Left lung (tissue), 14 donors: ENCODE results near the gene ZNF276. TPM values are rescaled to one million over a fixed set of nuclear protein-coding genes. Genes with fewer than 3 reads are reported as not detected.
"Not testable (repeated sequence)": the region's sequence is repeated elsewhere in the genome, so short reads cannot be mapped to it uniquely, and the experiment has no call there.

Experiments
- ATAC-seq: fragments of 200-7000 bp; cut with Tn5 transposase; one replicate; pipeline ENCODE4 v1.9.1; 2020; ENCODE audit warnings: moderate library complexity
- DNase-seq, 4 donors: peaks; one replicate each; pipeline ENCODE4 v3.0.0-alpha.2; 2013 to 2020
- H3K27ac ChIP-seq, 2 donors: fragments of 200-600 bp; sonication (generic) in 1 of 2; one replicate each; pipeline versions ENCODE4 v1.5.0 to v1.8.0; 2020 to 2021
- H3K27me3 ChIP-seq, 2 donors: fragments of 200-600 bp; sonication (generic) in 1 of 2; one replicate each; pipeline versions ENCODE4 v1.5.0 to v1.8.0; 2020 to 2021
- H3K36me3 ChIP-seq, 2 donors: fragments of 200-600 bp; sonication (generic) in 1 of 2; one replicate each; pipeline versions ENCODE4 v1.5.0 to v1.8.0; 2020 to 2021
- H3K4me1 ChIP-seq, 2 donors: fragments of 200-600 bp; one replicate each; pipeline ENCODE4 v1.8.0; 2021
- H3K4me3 ChIP-seq, 2 donors: fragments of 200-600 bp; sonication (generic) in 1 of 2; one replicate each; pipeline versions ENCODE4 v1.5.0 to v1.8.0; 2020 to 2021; ENCODE audit warnings: mild to moderate bottlenecking in 1 of 2
- H3K9me3 ChIP-seq, 2 donors: fragments of 200-600 bp; sonication (generic) in 1 of 2; one replicate each; pipeline versions ENCODE4 v1.5.0 to v1.8.0; 2020 to 2021
- intact Hi-C, 2 donors: fragments of 100-400 bp; cut with DNase I; formaldehyde crosslinking; loops; one replicate each; pipeline versions ENCODE4 v1.11.2 to v1.14.2; 2022
- long read RNA-seq, 12 donors: library from polyadenylated mRNA in 2 of 12; unstranded in 2 of 12; transcript quantifications; one replicate each; pipeline ENCODE4 v2.0.0 and lab custom pipeline, GENCODE V29; 2019 to 2026
- polyA plus RNA-seq, 6 donors: library from polyadenylated mRNA; unstranded; fragments of 120-200 nt; gene quantifications; one replicate each; pipeline ENCODE4 v1.2.1, GENCODE V29; 2013; ENCODE audit not compliant: insufficient read length in 6 of 6
- total RNA-seq, 2 donors: library from RNA; stranded (reverse); fragmentation: NEBNext Ultra II Directional; extraction: Animal tissue kit (Norgen Biotek cat#: 25700); gene quantifications; one replicate each; pipeline ENCODE4 v1.2.1, GENCODE V29; 2021
- TF ChIP-seq, protein P1 (sequence below), 2 donors: fragments of 200-600 bp; sonication (generic) in 1 of 2; IDR thresholded peaks; one replicate each; pipeline versions ENCODE4 v1.5.0 to v1.8.0; 2021; ENCODE audit warnings: antibody characterized with exemption in 2 of 2
- donor health status: DM: no; HTN: yes; CAD: no.
- donor health status: DM: no; HTN: no; CAD: no.

The ZNF276 gene
- total RNA-seq, result 10 to 100 TPM; 22.1 to 28.1 TPM
- polyA plus RNA-seq, result 10 to 100 TPM; 24.8 to 45.2 (median 35.9) TPM
- long read RNA-seq, donor 1, full-length matches to known transcripts, result 1 of 1 reads
- long read RNA-seq, donor 1, partial matches to known transcripts, result 0 of 1 reads
- long read RNA-seq, donor 1, other reads (novel, unspliced or antisense), result 0 of 1 reads
- long read RNA-seq, donor 2, partial matches to known transcripts, result 0 of 1 reads
- long read RNA-seq, donor 2, other reads (novel, unspliced or antisense), result 0 of 1 reads
- long read RNA-seq, donor 3, partial matches to known transcripts, result 0 of 3 reads
- long read RNA-seq, donor 3, other reads (novel, unspliced or antisense), result 0 of 3 reads
- long read RNA-seq, donor 4, partial matches to known transcripts, result 1 of 1 reads
- long read RNA-seq, donor 4, other reads (novel, unspliced or antisense), result 0 of 1 reads
- long read RNA-seq, donor 5, partial matches to known transcripts, result 0 of 2 reads
- long read RNA-seq, donor 5, other reads (novel, unspliced or antisense), result 0 of 2 reads
- long read RNA-seq, donor 6, partial matches to known transcripts, result 13 of 14 reads
- long read RNA-seq, donor 6, other reads (novel, unspliced or antisense), result 0 of 14 reads
- long read RNA-seq, donor 7, result 0 reads
- long read RNA-seq, donor 8, full-length matches to known transcripts, result 1 of 1 reads
- long read RNA-seq, donor 8, partial matches to known transcripts, result 0 of 1 reads
- long read RNA-seq, donor 8, other reads (novel, unspliced or antisense), result 0 of 1 reads
- long read RNA-seq, donor 9, result 0 reads
- long read RNA-seq, donor 10, full-length matches to known transcripts, result 1 of 3 reads
- long read RNA-seq, donor 10, partial matches to known transcripts, result 0 of 3 reads
- long read RNA-seq, donor 10, other reads (novel, unspliced or antisense), result 2 of 3 reads
- long read RNA-seq, donor 11, result 0 reads
- long read RNA-seq, donor 12, partial matches to known transcripts, result 5 of 6 reads
- long read RNA-seq, donor 12, other reads (novel, unspliced or antisense), result 0 of 6 reads

DNA sequence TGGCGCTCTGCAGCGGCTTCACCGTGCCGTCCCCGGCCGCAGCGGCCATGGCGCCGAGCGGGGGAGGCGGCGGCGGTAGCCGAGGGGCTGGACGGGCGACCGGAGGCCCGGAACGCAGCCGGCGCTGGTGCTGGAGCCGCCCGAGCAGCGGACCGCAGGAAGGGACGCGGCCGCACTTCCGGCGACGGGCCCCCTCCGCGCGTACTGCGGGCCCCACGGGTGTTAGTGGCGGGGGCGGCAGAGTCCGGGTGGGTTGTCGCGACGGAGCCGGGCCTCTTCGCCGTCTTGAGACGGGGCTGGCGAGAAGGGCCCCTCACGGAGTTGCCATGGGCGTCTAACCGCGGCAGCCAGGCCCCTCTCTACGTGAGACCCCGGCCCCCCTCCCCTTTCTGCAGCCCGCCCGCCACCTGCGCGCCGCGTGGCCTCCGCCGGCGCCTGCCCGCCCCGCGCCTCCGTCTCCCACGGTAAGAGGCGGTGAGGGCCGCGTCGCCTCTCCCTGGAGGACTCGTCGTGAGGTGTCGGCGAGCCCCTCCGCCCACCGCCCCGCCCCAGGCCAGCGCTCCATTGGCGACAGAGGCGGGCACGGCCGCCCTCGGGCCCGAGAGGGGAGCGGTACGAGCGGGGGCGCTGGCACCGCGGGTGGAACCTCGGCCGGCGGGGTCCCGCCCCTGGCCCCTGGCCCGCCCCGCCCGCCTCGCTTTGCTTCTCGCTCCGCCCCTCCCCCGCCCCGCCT is at the start of gene ZNF276, which contains the start of gene VPS9D1:
TSS of gene ZNF276 (plus strand) at position 725 of the 733 bp plus-strand sequence. CDS start 104 bp downstream, outside the sequence.
TSS of gene VPS9D1 (minus strand) at position 86 of the 733 bp plus-strand sequence. CDS start at position 49, 37 bp downstream.
- TF ChIP-seq, protein P1, sequence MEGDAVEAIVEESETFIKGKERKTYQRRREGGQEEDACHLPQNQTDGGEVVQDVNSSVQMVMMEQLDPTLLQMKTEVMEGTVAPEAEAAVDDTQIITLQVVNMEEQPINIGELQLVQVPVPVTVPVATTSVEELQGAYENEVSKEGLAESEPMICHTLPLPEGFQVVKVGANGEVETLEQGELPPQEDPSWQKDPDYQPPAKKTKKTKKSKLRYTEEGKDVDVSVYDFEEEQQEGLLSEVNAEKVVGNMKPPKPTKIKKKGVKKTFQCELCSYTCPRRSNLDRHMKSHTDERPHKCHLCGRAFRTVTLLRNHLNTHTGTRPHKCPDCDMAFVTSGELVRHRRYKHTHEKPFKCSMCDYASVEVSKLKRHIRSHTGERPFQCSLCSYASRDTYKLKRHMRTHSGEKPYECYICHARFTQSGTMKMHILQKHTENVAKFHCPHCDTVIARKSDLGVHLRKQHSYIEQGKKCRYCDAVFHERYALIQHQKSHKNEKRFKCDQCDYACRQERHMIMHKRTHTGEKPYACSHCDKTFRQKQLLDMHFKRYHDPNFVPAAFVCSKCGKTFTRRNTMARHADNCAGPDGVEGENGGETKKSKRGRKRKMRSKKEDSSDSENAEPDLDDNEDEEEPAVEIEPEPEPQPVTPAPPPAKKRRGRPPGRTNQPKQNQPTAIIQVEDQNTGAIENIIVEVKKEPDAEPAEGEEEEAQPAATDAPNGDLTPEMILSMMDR (IDR thresholded peaks at IDR 0.05), result no peak
- H3K4me3 ChIP-seq, result peak within 1 kb of the TSS; percentile 79 to 94
- peak within 1 kb of the TSS; percentile 95 to 99 for H3K27ac ChIP-seq
- DNase-seq (peak; percentile 83 to 96 (median 88)), ATAC-seq (peak; percentile 80)
- H3K27me3 ChIP-seq, result no peaks in the 10 kb centered on the region
- peaks cover 23 to 64% of the 10 kb centered on the region in 2 donors for H3K4me1 ChIP-seq
- peaks cover 0 to 35% of the 10 kb centered on the region in 2 donors for H3K36me3 ChIP-seq
- no peaks in the 10 kb centered on the region for H3K9me3 ChIP-seq
- intact Hi-C loops, result no loop called here

DNA sequence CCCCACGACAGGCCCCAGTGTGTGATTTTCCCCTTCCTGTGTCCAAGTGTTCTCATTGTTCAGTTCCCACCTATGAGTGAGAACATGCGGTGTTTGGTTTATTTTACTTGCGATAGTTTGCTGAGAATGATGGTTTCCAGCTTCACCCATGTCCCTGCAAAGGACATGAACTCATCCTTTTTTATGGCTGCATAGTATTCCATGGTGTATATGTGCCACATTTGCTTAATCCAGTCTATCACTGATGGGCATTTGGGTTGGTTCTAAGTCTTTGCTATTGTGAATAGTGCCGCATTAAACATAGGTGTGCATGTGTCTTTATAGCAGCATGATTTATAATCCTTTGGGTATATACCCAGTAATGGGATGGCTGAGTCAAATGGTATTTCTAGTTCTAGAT is 49.8 kb upstream of the ZNF276 start:
- H3K4me1 ChIP-seq, H3K4me3 ChIP-seq, H3K36me3 ChIP-seq, H3K27ac ChIP-seq, H3K9me3 ChIP-seq, H3K27me3 ChIP-seq, DNase-seq, ATAC-seq, intact Hi-C loops: not testable (repeated sequence)

DNA sequence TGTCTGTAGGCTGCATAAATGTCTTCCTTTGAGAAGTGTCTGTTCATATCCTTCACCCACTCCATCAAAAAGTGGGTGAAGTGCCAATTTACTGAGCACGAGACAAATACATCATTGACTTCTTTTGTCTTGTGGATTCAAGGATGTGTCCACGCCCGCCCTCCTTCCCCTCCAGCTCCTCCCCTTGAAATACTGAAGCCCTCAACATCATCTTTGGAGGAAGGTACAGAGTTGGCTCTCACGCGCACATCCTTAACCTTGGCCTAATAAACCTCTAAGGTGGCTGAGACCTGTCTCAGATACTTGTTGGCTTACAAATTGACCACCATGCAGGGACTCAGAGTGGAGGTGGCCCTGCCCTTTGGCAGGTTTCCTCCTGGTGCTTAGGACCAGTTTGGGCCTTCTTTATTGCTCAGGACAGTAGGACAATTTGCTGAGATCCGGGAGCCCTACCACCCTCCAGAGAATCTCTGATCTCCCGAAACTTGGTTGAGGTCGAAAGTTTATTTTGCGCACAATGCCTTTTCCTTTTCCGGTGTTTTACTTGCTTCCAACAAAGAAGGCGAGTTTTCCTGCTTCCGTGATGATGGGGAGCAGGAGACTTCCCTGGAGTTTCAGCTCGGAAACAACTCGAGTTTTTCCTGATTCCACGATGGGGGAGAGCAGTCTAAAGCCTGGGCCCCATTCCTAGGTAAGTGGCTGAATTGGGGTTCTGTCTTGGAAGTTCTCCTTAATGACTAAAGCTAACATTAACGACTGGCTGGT is 49.0 kb upstream of the ZNF276 start:
- DNase-seq (no peak), ATAC-seq (no peak)
- TF ChIP-seq, protein P1 (IDR thresholded peaks at IDR 0.05), result no peak
- Histone ChIP-seq H3K27ac (peak overlapping the region; percentile 19 to 70), H3K36me3 (no peaks in the 10 kb centered on the region), H3K9me3 (peaks cover 0 to under 1% of the 10 kb centered on the region in 2 donors), H3K4me1 (peaks cover 6 to 8% of the 10 kb centered on the region in 2 donors), H3K27me3 (no peaks in the 10 kb centered on the region), H3K4me3 (no peak overlapping the region)
- intact Hi-C loops, result no loop called here

- DNase-seq (no peak), ATAC-seq (no peak)
- no peaks in the 10 kb centered on the region for H3K4me1 ChIP-seq
- H3K27me3 ChIP-seq, result no peaks in the 10 kb centered on the region
- TF ChIP-seq, protein P1 (IDR thresholded peaks at IDR 0.05), result no peak
- peaks cover 0 to 13% of the 10 kb centered on the region in 2 donors for H3K9me3 ChIP-seq
- H3K36me3 ChIP-seq, result no peaks in the 10 kb centered on the region
- no peak overlapping the region for H3K4me3 ChIP-seq
- no peak overlapping the region for H3K27ac ChIP-seq
- intact Hi-C loops, result no loop called here
Observed at GRCh38 chr16:89678258-89678657, 43.1 kb upstream of the ZNF276 start.
